ENCODE data around the gene NCOA4. TPM values are rescaled to one million over a fixed set of nuclear protein-coding genes. Genes with fewer than 3 reads are reported as not detected.

NCOA4 gene
- total RNA-seq, 2 donors from 2014 or later: 157 to 200 TPM

DNA sequence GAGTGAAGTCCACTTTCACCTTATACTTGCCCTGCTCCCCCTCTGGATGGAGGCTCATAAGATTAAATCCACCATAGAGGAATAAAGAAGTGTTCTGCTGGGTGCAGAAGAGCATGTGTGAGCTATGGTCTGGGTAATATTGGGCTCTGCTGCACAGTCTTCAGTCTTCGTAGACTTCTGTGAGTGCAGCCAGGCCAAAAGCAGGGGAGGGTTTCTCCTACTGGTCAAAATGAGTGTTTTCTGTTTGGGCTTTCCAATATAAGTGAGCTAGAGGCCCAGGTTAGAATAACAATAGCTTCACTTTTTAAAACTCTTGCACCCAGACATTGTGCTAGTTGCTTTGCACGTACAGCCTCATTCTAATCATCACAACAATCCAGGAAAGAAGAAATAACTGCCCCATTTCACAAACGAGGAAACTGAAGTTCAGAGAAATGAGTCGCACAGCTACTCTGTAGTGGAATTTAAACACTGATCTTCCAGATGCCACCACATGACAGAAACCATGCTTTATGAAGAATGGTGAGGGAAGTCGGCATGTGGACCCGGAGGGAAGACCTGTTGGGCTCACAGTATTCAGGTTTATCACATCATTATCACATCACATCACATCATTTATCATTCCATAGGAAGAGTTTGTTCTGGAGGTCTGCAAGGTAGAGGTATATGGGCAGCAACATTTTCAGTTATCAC is 39.5 kb upstream of the NCOA4 start:
- H3K9me3 Mint-ChIP-seq: peaks cover 21% of the 10 kb centered on the region
- 89 to 93% methylated on average over 2 to 6 of the region's 6 CpGs for WGBS, 2 experiments (ENCODE audit: insufficient coverage in 1 of 2, insufficient read length in 1 of 2)
- H3K36me3 Mint-ChIP-seq (ENCODE audit: low read depth): peaks cover 2% of the 10 kb centered on the region

DNA sequence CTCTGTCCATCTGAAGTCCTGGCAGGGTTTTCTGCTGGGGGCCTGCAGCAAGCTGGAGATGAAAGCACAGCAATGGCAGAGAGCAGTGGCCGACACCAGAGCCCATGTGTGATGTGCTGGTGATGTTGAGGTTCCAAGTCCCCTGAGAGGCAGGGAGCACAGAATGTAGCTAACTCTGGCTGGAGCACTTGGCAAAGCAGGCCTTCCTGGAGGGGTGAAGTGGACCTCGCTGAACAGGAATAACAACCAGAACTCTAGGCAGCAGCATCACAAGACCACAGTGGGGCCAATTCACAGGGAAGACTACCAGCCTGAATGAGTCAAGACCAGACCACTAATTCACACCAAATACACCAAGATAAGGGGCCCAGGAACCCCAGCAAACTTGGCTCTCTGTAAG is 38.5 kb upstream of the NCOA4 start:
- Histone ChIP-seq H3K27me3 (ENCODE audit: control insufficient read depth, insufficient read depth, low read length, poor library complexity, severe bottlenecking) (no peaks in the 10 kb centered on the region), H3K9ac (ENCODE audit: extremely low read depth, low read length, poor library complexity, severe bottlenecking) (no peak overlapping the region), H3K27ac (ENCODE audit: low read depth, low read length) (no peak overlapping the region), H3K9me3 (ENCODE audit: control insufficient read depth, low read length) (peaks cover 18% of the 10 kb centered on the region), H3K4me3 (ENCODE audit: low read length) (peak overlapping the region; percentile 38), H3K36me3 (ENCODE audit: control insufficient read depth, insufficient read depth, low read length) (no peaks in the 10 kb centered on the region), H3K4me1 (ENCODE audit: control insufficient read depth, insufficient read depth, low read length) (no peaks in the 10 kb centered on the region)
- H3K27ac Mint-ChIP-seq: peak overlapping the region; percentile 78
- DNase-seq: no peak
- no peak overlapping the region for H3K4me3 Mint-ChIP-seq
- H3K4me1 Mint-ChIP-seq: peaks cover 26% of the 10 kb centered on the region
- H3K27me3 Mint-ChIP-seq (ENCODE audit: insufficient read depth): peaks cover 20% of the 10 kb centered on the region
- peaks cover 21% of the 10 kb centered on the region for H3K9me3 Mint-ChIP-seq
- peaks cover 2% of the 10 kb centered on the region for H3K36me3 Mint-ChIP-seq (ENCODE audit: low read depth)
- 97 to 100% methylated on average over 1 to 2 of the region's 2 CpGs for WGBS, 2 experiments (ENCODE audit: insufficient coverage in 1 of 2, insufficient read length in 1 of 2)
- TF ChIP-seq, protein P1, sequence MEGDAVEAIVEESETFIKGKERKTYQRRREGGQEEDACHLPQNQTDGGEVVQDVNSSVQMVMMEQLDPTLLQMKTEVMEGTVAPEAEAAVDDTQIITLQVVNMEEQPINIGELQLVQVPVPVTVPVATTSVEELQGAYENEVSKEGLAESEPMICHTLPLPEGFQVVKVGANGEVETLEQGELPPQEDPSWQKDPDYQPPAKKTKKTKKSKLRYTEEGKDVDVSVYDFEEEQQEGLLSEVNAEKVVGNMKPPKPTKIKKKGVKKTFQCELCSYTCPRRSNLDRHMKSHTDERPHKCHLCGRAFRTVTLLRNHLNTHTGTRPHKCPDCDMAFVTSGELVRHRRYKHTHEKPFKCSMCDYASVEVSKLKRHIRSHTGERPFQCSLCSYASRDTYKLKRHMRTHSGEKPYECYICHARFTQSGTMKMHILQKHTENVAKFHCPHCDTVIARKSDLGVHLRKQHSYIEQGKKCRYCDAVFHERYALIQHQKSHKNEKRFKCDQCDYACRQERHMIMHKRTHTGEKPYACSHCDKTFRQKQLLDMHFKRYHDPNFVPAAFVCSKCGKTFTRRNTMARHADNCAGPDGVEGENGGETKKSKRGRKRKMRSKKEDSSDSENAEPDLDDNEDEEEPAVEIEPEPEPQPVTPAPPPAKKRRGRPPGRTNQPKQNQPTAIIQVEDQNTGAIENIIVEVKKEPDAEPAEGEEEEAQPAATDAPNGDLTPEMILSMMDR (conservative IDR thresholded peaks at IDR 0.05): no peak

More for the DNA sequence above, 39.5 kb upstream of the NCOA4 start:
- Histone ChIP-seq H3K27ac (ENCODE audit: low read depth, low read length) (no peak overlapping the region), H3K36me3 (ENCODE audit: control insufficient read depth, insufficient read depth, low read length) (no peaks in the 10 kb centered on the region), H3K27me3 (ENCODE audit: control insufficient read depth, insufficient read depth, low read length, poor library complexity, severe bottlenecking) (no peaks in the 10 kb centered on the region), H3K4me3 (ENCODE audit: low read length) (no peak overlapping the region), H3K4me1 (ENCODE audit: control insufficient read depth, insufficient read depth, low read length) (no peaks in the 10 kb centered on the region), H3K9ac (ENCODE audit: extremely low read depth, low read length, poor library complexity, severe bottlenecking) (no peak overlapping the region), H3K9me3 (ENCODE audit: control insufficient read depth, low read length) (peaks cover 18% of the 10 kb centered on the region)
- TF ChIP-seq, protein P1 (conservative IDR thresholded peaks at IDR 0.05): peak; percentile 39
- no peak for DNase-seq
- Mint-ChIP-seq H3K27me3 (ENCODE audit: insufficient read depth) (peaks cover 20% of the 10 kb centered on the region), H3K4me1 (peaks cover 24% of the 10 kb centered on the region), H3K27ac (no peak overlapping the region), H3K4me3 (no peak overlapping the region)

GRCh38 chr10:46068117-46068516 is 37.7 kb upstream of the NCOA4 start:
- Histone ChIP-seq H3K4me3 (ENCODE audit: low read length) (peak overlapping the region; percentile 38), H3K4me1 (ENCODE audit: control insufficient read depth, insufficient read depth, low read length) (no peaks in the 10 kb centered on the region), H3K9me3 (ENCODE audit: control insufficient read depth, low read length) (peaks cover 12% of the 10 kb centered on the region), H3K27ac (ENCODE audit: low read depth, low read length) (no peak overlapping the region), H3K36me3 (ENCODE audit: control insufficient read depth, insufficient read depth, low read length) (no peaks in the 10 kb centered on the region), H3K27me3 (ENCODE audit: control insufficient read depth, insufficient read depth, low read length, poor library complexity, severe bottlenecking) (no peaks in the 10 kb centered on the region), H3K9ac (ENCODE audit: extremely low read depth, low read length, poor library complexity, severe bottlenecking) (no peak overlapping the region)
- DNase-seq: peak; percentile 75
- H3K4me1 Mint-ChIP-seq: peaks cover 26% of the 10 kb centered on the region
- peaks cover 2% of the 10 kb centered on the region for H3K36me3 Mint-ChIP-seq (ENCODE audit: low read depth)
- 75% methylated on average over 1 of the region's 1 CpG; no CpG with 5 or more reads in 1 of the 2 experiments for WGBS, 2 experiments (ENCODE audit: insufficient coverage in 1 of 2, insufficient read length in 1 of 2)
- H3K27ac Mint-ChIP-seq: peak overlapping the region; percentile 78
- peaks cover 15% of the 10 kb centered on the region for H3K9me3 Mint-ChIP-seq
- TF ChIP-seq, protein P1 (conservative IDR thresholded peaks at IDR 0.05): no peak
- H3K27me3 Mint-ChIP-seq (ENCODE audit: insufficient read depth): peaks cover 20% of the 10 kb centered on the region
- no peak overlapping the region for H3K4me3 Mint-ChIP-seq

Measured in endodermal cell (in vitro differentiated cells).